NCI-H1092 treated with DMSO at 0.1 percent for 48 hours (cell line): ENCODE data around the gene ZCCHC14.
"Not testable (repeated sequence)": the region's sequence is repeated elsewhere in the genome, so short reads cannot be mapped to it uniquely, and the experiment has no call there.

Source experiments
- DNase-seq: peaks from one replicate; lab custom pipeline; 2025; lab: John Stamatoyannopoulos, UW

ZCCHC14 gene

DNA sequence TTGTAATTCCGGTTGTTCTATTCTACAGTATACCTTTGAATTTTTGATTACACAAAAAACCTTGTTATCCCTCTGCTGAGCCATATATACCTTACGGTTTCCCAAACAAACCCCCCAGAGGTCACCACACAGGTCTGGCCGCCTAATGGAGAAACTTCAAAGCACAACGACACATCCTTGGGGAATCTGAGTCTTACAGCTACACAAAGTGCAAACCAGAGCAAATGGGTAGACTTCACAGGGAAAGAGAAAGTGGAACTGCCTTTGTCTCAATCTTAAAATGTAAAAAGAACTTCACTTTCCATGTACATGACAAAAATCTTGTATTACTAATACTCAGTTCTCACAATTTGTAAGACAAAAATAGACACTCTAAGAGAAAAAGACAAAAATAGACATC, 111.9 kb downstream of the ZCCHC14 start:
- DNase-seq, result no peak

DNA sequence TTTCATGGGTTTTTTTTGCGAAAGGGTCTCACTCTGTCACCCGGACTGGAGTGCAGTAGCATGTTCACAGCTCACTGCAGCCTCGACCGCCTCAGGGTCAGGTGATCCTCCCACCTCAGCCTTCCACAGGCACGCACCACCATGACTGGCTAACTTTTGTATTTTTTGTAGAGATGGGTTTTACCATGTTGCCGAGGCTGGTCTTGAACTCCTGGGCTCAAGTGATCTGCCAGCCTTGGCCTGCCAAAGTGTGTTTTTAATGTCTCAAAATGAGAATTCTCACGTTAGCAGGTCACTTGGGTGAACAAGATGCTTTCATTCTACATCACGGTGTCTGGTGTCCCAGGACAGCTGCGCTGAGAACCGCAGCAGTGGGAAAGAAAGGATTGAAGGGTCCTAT, 112.4 kb downstream of the ZCCHC14 start:
- no peak for DNase-seq

DNA sequence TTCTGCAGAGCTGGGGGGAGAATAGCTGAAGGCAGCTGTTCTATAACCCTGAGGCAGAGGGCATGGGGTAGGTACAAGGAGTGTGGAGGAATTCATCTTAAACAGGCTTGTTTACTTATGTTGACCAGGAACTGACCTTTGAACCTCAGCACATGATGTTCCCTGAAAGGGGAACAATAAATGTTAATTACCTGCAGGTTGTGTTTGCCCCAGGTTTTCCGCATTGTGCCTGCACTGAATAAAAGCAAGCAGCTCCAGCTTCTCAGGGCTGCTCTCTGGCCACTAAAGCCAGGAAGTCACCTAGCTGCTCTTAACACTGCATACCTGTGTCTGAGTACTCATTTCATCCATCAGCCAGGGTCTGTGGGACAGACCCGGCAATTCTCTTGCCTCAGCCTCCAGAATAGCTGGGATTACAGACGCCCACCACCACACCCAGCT, 113.5 kb downstream of the ZCCHC14 start:
- DNase-seq, result not testable (repeated sequence)

DNA sequence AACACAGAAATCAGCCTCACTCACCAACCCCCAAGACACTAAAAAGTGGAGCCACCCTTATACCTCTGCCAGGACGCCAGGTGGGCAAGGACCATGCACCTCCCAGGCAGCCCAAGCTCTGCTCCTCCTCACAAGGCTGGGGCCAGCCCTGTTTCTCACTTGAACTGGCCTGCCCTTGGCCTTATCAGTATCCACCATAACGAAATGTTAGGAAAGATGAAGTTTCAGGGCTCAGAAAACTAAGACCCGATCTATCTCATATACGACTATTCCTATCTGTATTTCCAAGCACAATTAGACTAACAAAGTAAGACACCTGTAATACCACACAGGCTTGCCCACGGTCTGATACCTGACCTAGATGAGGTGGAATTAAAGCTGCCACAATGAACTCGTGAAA, 116.2 kb downstream of the ZCCHC14 start:
- DNase-seq, result no peak

DNA sequence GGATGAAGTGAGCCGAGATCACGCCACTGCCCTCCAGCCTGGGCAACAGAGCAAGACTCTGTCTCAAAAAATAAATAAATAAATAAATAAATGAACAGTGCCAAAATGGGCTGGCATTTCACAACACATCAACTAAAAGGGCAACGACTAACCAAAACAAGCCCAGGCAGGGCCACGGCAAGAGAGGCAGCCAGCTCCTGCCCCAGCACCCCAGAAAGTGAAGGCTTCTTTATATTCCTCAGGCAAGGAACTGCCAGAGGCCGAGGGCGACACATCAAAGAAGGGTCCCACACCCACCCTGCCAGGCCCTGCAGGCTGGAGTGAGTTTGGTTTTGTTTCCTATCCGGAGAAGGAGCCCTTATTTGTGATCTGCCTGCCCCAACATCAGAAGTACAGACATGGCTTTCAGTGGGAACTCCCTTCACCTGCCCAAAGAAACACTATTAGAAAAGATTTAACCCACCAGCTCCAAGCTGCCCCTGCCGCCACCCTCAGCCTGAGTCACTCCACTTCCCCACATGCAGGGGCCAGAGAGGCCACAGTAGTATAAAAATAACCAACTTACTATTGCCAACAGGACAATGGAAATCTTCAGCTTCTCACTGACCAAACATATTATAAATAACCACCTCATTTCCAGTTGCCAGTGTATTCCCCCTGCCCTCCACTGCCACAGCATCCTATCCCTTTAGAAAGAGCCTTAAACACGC, 117.2 kb downstream of the ZCCHC14 start:
- DNase-seq, result no peak

DNA sequence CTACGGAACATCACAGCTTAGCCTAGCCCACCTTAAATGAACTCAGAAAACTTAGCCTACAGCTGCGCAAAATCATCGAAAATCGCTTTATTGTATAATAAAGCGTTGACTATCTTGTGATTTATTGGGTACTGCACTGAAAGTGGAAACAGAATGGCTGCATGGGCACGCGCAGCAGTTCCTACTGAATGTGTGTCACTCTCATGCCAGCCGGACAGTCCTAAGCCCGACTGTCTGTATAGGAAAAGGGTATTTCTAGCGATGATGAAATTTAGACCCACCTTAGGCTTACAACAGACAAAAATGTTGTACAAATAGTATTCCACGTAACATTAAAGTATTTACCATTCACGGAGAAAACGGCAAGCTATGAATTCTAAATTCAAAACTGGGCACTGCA, 118.5 kb downstream of the ZCCHC14 start:
- DNase-seq, result no peak

DNA sequence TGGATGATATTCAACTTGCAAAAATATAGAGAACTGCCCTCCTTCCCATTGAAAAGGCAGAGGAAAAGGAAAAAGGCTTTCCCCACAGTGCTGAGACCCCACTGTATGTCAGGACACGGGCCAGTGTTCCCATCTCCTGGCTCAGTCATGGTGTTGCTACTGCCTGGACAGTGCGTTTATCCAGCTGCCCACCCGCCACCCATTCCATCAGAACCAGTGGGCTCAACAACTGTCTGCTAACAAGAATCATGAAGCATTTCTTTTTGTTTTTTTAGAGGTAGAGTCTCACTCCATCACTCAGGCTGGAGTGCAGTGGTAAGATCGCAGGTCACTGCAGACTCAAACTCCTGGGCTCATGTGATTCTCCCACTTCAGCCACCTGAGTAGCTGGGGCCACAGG, 120.5 kb downstream of the ZCCHC14 start:
- no peak for DNase-seq

DNA sequence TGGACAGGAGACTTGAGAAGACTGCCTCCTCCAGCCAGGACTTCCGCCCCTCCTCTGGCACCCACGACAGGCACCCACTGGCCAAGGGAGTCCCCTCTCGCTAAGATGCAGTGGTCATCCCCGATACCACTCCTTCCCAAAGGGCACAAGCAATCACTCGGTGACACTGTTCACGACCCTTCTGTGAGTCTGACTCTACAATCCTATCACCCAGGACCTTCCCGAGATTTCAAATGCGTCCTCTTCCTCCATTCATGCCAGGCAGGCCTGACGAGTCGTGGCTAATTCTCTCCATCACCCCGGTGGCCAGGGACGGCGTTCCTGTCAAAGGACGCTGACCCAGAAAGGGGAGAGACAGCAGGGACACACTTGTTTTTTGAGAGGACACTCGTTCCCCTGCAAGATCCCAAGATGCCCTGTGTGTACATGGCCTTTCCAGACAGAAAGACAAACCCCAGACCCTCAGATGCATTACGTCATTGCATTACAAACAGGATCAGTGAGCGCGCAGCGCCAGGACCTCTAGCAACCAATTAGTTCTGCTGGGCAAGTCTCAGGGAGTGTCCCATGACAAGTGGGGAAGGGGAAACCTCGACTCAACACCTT, 121.5 kb downstream of the ZCCHC14 start:
- no peak for DNase-seq

DNA sequence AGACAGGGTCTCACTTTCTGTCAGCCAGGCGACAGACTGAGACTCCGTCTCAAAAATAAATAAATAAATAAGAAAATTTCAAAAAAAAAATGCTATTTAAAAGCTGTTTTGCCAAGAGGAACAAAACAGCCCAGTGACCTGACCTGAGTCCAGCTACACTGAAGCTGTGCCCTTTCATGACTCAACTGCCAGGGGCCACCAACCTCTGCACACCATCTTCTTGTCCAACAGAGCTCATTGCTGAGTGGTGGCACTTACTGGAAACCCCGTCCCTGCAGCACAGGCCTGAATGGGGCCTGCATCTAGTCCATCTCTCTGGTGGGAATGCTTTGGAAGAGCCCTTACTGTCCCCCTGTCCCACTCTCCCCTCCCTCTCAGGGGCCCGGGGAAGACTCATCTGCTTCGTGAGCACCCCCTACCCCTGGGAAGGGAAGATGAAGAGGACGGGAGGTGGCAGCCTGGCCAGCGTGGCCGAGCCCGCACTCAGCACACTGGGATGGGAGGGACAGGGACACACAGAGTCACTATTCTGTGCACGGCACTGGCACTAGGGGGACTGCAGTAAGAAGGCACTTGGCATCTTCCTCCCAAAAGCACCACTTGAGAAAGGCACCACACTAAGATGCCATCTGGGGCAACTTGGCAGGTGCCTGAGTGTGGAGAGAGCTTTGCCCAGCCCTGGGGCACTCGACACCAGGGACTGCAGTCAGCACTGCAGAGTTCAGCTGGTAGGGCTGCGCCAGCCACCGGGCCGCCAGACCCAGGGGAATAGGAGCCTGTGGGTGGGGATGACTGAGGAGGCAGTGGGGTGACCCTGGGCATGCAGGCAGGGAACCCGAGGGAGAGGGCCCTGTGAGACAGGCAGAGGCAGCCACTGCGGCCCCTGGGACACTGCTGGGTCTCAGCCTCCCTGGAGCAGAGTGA, 122.8 kb downstream of the ZCCHC14 start:
- DNase-seq, result no peak

DNA sequence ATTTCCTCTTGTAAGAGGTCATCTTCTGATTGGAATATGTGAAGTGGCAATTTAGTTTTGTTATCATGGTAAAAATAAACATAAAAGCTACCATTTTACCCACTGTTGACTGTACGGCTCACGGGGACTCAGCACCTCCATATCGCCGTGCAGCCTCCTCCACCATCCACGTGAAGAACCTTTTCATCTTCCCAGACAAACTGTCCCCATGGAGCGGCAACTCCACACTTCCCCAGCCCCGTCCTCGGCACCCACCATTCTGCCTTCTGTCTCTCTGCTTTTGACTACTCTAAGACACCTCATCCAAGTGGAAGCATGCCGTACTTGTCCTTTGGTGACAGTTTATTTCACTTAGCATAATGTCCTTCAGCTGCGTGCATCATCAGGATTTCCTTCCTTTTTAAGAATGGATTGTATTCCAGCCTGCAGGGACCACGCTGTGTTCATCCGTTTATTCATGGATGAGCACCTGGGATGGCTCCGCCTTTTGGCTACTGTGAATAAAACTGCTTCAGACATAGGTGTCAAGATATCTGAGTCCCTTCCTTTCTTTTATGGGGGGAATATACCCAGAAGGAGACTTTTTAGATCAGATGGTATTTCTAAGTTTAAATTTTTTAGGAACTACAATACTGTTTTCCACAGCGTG, 123.6 kb downstream of the ZCCHC14 start:
- DNase-seq, result no peak

DNA sequence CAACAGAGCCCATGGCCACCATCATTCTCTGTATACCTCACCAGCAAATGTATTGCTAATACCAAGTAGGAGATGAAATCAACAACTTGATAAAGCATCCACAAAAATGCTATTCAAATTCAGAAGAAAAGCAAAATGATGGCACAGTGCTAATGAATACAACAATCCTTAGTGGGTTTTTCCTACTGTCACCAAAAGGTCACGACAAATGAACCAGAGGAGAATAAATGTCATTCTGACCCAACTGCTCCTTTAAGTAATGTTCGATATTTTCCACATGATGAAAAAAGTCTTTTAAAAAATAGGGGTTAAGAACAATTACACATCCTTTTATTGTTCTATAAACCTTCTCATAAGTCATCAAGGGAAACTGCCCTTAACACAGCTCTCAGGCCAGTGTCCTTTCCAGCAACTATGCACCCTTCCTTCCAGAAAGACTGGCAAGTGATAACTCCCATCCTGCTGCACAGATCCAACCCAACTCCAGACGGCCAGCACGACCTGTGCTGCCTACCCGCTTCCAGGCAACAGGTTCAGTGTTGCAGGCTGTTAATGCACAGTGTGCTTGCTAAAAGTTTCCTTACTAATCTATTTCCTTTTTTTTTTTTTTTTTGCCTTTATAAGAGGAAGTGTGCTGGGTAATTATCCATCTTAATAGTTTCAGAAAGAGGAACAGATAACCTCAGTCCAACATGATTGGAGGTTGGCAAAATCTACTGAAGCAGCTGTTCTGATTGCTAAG, 124.6 kb downstream of the ZCCHC14 start:
- no peak for DNase-seq

DNA sequence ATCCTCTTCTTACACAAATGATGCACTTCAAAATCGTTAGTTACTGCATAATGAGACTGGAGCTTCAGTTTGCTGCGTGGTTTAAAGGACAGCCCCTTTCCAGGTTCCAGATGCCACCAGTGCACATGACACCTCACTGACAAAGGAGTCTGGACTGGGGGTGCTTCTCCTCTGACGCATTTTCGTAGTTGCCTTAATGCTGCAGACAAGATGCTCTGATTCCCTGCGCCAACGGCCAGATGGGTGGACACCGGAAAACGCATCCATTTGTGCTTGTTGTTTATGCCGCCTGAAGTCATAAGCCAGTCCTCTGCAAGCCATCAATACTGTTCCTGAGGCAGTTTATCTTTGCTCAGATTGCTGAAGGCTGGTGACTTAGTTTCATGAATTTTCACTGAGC, 125.3 kb downstream of the ZCCHC14 start:
- no peak for DNase-seq

DNA sequence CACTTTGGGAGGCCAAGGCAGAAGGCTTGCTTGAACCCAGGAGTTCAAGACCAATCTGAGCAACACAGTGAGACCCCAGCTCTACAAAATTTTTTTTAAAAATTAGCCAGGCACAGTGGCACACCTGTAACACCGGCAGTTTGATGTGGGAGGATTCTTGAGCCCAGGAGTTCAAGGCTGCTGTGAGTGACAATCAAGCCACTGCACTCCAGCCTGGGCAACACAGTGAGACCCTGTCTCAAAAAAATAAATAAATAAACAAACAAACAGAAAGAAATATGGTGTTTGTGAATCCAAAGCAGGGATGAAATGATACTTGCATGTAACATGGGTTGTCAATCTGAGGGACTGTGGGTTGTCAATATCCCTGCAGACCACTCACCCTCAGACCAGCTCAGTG, 125.9 kb downstream of the ZCCHC14 start:
- DNase-seq, result no peak

DNA sequence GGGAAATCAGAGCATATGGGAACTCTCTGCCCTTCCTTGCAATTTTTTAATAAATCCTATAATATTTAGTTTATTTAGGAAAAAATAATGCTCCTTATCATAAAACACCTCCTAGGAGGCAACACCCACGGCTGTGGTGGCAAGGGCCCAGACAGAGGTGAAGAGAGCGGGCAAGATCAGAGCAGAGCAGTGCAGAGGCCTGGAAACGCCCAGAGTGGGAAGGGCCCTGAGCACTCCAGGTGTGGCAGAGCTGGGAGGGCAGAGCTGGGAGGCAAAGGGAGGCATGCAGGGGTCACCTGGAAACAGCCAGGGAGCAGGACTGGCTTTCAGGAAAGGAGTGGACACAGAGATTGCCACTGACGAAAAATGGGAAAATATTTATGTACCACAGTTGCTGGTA, 126.5 kb downstream of the ZCCHC14 start:
- no peak for DNase-seq

DNA sequence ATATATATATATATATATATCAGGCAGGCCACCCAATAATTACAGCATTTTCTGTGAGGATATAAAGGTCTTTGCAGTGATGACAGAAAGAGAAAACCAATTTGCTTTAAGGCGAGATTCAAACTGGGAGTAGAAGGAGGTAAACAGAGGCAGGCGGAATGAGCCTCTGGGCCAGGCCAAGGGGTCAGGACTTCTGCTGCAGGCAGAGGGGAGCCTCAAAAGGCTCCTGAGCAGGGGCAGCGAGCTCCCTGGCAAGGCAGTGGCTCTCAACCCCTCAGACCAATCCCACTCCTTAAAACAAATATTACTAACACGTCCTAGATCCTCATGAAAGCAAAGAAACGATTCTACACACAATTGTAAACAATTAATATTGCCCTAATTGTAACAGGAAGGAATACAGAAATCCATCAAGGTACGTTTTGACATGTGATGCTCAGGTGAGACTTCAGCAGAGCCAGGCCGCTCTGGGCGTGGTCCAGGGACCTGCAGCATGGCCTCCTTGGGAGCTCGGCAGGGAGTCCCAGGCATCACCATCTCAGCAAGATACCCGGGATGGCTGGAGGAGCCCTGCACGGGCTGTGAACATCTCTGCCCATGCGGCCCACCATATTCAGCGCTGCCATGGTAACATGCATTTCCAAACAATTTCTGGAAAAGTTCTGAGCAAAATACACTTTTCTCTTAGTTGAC, 127.7 kb downstream of the ZCCHC14 start:
- no peak for DNase-seq

DNA sequence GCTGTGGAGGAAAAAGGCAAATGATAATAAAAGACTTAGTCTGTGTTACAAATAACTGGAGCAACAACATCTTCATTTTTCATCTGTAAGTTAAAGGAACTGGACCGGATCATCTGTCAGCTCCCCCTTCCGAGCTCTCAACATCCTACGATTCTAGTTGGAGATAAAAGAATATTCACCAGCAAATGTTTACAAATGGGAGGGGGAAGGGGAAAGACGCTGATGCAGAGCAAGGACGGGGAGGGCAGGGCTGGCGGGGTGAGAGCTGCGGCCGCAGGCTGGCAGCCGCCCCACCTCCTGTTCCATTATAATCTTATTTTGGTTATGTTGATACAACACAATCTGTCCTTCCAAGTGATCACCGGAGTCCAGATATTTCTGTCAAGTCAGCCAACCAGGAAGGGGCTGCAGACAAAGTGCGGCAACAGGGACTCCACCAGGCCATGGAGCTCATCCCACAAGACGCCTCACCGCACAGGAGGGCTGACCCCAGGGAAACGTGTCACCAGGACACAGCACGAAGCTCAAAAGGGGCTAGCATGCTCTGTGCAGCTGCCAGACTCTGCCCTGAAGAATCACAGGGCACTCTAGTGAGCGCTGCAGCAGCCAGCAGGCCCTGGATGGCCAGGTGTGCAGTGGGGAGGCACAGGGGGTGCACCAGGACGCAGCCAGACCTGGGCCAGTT, 128.9 kb downstream of the ZCCHC14 start:
- peak; percentile 43 for DNase-seq

DNA sequence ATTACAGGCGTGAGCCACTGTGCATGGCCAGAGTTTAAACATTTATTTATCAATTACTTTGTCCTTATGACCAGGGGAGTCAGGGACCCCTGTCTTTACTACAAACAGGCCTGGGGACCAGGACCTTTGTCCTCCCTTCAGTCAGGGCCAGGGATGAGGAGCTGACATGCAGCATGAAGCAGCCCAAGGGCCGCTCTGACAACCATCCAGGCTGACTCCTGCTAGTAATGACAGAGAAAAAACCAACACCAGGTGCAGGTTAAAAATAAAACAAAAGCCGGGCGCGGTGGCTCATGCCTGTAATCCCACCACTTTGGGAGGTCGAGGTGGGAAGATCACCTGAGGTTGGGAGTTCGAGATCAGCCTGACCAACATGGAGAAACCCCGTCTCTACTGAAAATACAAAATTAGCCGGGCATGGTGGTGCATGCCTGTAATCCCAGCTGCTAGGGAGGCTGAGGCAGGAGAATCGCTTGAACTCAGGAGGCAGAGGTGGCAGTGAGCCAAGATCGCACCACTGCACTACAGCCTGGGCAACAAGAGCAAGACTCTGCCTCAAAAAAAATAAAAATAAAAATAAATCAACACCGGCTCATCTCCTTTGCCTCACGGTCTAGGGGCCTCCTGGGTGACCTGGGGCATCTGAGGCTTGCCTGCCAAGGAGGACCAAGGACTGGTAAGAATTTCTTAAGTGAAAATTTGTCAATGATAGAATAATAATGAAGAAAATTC, 129.8 kb downstream of the ZCCHC14 start:
- not testable (repeated sequence) for DNase-seq

DNA sequence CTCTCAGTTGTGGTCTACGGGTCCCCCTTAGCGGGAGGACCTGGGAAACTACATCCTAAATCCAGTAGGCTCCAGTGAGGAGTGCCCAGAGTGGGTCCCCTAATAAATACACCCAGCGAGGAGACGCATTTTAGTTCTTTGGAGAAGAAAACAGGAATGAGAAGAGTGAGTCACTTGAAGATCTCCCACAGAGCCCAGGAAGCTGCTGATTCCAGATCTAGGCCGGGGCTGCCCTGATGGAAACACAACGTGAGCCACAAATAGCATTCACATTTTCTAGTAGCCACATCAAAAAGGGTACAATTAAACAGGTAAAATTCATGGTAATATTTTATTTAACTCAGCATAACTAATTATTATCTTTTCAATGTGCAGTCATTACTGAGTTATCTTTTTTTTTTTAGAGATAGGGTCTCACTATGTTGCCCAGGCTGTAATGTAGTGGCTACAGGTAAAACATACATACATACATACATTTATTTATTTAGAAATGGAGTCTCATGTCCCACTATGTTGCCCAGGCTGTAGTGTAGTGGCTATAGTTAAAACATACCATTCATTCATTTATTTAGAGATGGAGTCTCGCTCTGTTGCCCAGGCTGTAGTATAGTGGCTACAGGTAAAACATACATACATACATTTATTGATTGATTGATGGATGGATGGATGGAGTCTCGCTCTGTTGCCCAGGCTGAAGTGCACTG, 130.8 kb downstream of the ZCCHC14 start:
- no peak for DNase-seq
